WI38 (cell line): ENCODE measurements around the gene RANBP1.

ENCODE experiments used
- H3K4me3 ChIP-seq: 2 replicates; pipeline ENCODE4 v1.5.1; 2011; ENCODE audit warnings: low read depth, mild to moderate bottlenecking, control low read depth, low read length
- CTCF ChIP-seq: IDR thresholded peaks from 2 replicates; pipeline ENCODE4 v1.5.1; 2012; ENCODE audit warnings: low read depth, mild to moderate bottlenecking, control low read depth, low read length

Gene RANBP1

DNA sequence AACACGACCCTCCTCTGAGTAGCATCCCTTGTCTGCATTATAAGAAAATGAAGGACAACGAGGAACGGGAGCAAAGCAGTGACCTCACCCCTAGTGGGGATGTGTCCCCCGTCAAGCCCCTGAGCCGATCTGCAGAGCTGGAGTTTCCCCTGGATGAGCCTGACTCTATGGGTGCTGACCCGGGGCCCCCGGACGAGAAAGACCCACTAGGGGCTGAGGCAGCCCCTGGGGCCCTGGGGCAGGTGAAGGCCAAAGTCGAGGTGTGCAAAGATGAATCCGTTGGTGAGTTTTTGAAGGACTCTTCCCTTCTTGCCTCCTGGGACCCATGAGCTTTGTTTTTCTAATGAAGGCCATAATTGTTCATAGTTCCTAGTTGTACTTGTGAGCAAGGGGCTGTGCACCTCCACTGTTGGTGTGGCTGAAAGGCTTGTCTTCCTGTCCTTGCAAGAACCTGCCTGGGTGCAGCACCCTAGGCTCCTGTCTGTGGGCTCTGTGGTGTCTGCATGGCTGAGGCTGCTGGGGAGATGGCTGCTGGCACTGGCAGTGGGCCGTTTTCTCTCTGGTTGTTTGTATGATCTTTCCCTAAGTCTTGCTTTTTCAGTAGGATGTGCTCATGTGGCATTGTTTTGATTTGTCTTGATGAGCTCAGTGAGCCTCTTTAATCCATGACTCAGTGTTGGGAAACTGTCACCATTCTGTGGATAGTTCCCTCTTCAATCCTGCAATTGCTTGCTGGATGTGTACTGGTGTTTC lies 25.8 kb upstream of the RANBP1 start:
- H3K4me3 ChIP-seq = no peak overlapping the region
- no peak for TF ChIP-seq CTCF

- no peak for TF ChIP-seq CTCF
- H3K4me3 ChIP-seq = no peak overlapping the region
Observed at GRCh38 chr22:20090730-20091240, 25.1 kb upstream of the RANBP1 start.

DNA sequence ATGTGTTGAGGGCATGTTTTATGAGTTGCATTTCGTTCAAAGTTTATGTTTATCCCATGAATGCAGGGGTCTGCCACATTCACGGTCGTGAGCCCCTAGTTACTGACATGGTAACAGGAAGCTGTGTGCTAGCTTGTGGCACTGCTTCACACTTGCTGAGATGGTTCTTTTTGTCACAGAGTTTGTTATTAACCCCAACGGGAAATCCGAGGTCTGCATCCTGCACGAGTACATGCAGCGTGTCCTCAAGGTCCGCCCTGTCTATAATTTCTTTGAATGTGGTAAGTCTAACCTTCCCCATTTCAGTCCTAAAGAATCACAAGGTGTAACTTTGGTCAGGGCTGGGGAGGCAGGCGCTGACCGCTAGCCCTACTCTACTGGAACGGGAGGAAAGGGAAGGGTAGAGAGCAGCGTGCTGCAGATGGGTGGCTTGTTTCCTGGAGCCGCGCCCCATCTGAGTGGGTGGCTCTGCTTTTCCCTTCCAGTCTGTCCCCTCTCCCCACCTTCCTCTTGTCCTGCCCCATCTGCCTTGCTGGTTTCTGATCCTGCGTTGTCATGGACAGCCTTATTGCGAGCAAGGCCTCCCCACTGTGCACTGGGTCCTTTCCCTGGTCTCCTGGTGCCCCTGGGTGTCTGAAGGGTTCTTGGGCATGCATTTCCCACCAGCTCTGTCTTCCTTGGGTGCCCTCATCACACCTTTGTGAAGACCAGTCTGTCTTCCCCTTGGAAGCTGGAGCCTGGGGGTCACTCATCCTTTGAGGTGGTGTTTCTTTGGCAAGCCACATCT lies 24.0 kb upstream of the RANBP1 start:
- no peak for TF ChIP-seq CTCF
- no peak overlapping the region for H3K4me3 ChIP-seq

DNA sequence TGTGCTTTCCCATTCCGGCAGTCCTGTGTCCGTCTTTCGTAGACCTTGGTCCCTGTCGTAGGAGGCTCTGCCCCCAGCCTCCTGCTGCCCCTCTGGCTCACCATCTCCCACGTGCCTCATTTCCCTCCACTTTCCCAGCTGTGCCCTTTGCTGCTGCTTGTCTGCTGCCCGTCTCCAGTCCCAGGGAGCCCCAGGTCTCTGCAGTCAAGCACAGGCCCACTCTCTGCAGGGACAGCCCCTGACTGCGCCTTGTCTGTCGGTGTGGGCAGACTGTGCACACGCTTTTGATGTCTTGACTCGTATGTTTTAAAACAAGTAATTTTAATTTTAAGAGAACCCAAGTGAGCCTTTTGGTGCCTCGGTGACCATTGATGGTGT lies 23.4 kb upstream of the RANBP1 start:
- no peak for TF ChIP-seq CTCF
- no peak overlapping the region for H3K4me3 ChIP-seq

GRCh38 chr22:20093418-20094196 lies 22.3 kb upstream of the RANBP1 start:
- no peak for TF ChIP-seq CTCF
- H3K4me3 ChIP-seq = no peak overlapping the region

DNA sequence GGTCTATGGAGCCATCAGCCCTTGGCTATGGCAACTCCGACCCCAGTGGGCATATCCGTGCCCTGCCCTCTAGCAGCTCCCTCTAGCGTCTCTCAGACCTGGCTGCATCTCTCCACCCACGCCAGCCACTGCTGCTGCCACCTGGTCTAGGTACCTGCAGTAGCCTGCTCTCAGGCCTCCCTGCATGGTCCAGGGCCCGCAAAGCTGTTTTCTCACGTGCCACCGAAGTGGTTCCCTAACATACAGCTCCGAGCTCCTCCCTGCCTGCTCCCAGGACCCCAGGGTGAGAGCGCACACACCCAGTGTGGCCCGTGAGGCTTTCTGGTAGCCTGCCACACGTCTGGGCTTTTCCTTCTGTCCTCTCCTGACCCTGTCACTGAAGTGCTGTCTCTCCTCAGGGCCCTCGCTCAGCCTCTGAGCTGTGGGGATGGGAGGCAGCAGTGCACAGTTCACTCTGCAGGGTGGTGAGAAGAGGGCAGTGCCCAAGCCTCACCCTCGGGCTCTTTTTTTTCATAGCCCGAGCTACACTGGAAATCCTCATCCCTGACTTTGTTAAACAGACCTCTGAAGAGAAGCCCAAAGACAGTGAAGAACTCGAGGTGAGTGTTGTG lies 21.6 kb upstream of the RANBP1 start:
- TF ChIP-seq CTCF = no peak
- H3K4me3 ChIP-seq = no peak overlapping the region
